Lower lobe of right lung (tissue), 2 donors: Measurements from ENCODE around the gene KRCC1. TPM values are rescaled to one million over a fixed set of nuclear protein-coding genes. Genes with fewer than 3 reads are reported as not detected.

Experiments
- ATAC-seq, 2 donors: fragments of 200-7000 bp; cut with Tn5 transposase; one replicate each; pipeline ENCODE4 v1.9.1; 2020 to 2022; ENCODE audit warnings: mild to moderate bottlenecking in 2 of 2, moderate library complexity in 2 of 2
- DNase-seq: peaks from one replicate; pipeline ENCODE4 v3.0.0-alpha.2; 2020
- H3K27ac ChIP-seq: fragments of 200-600 bp; one replicate; pipeline ENCODE4 v1.8.0; 2022
- H3K27me3 ChIP-seq: fragments of 200-600 bp; one replicate; pipeline ENCODE4 v1.8.0; 2022; ENCODE audit warnings: low read depth
- H3K36me3 ChIP-seq: fragments of 200-600 bp; one replicate; pipeline ENCODE4 v1.8.0; 2022; ENCODE audit warnings: mild to moderate bottlenecking
- H3K4me1 ChIP-seq: fragments of 200-600 bp; one replicate; pipeline ENCODE4 v1.8.0; 2022
- H3K4me3 ChIP-seq: fragments of 200-600 bp; one replicate; pipeline ENCODE4 v1.8.0; 2022; ENCODE audit warnings: mild to moderate bottlenecking
- H3K9me3 ChIP-seq: fragments of 200-600 bp; one replicate; pipeline ENCODE4 v1.8.0; 2022
- CTCF ChIP-seq: fragments of 200-600 bp; IDR thresholded peaks from one replicate; pipeline ENCODE4 v1.8.0; 2022; ENCODE audit warnings: antibody characterized with exemption, mild to moderate bottlenecking
- intact Hi-C: fragments of 100-400 bp; cut with DNase I; formaldehyde crosslinking; loops from one replicate; pipeline ENCODE4 v1.11.0; 2022
- total RNA-seq: library from RNA; stranded (reverse); fragmentation: NEBNext Ultra II Directional; extraction: Animal tissue kit (Norgen Biotek cat#: 25700); gene quantifications from one replicate; pipeline ENCODE4 v1.2.1, GENCODE V29; 2021
- donor health status: DM: no; HTN: yes; CAD: no; lungs with severe emphysema.

The KRCC1 gene
- total RNA-seq, 1 donor from 2014 or later: 24.7 TPM

GRCh38 chr2:88085602-88086001 lies 30.0 kb upstream of the KRCC1 start:
- Histone ChIP-seq H3K36me3 (no peaks in the 10 kb centered on the region), H3K27me3 (no peaks in the 10 kb centered on the region), H3K27ac (no peak overlapping the region), H3K9me3 (no peaks in the 10 kb centered on the region), H3K4me3 (no peak overlapping the region), H3K4me1 (no peaks in the 10 kb centered on the region)
- TF ChIP-seq CTCF: no peak
- no peak for ATAC-seq
- intact Hi-C loops: no loop called here
- no peak for DNase-seq

- TF ChIP-seq CTCF: no peak
- Histone ChIP-seq H3K9me3 (no peaks in the 10 kb centered on the region), H3K36me3 (no peaks in the 10 kb centered on the region), H3K27ac (no peak overlapping the region), H3K27me3 (no peaks in the 10 kb centered on the region), H3K4me1 (no peaks in the 10 kb centered on the region), H3K4me3 (no peak overlapping the region)
- DNase-seq: no peak
- no peak for ATAC-seq
- intact Hi-C loops: no loop called here
Measured at GRCh38 chr2:88085099-88085498, 29.5 kb upstream of the KRCC1 start.

DNA sequence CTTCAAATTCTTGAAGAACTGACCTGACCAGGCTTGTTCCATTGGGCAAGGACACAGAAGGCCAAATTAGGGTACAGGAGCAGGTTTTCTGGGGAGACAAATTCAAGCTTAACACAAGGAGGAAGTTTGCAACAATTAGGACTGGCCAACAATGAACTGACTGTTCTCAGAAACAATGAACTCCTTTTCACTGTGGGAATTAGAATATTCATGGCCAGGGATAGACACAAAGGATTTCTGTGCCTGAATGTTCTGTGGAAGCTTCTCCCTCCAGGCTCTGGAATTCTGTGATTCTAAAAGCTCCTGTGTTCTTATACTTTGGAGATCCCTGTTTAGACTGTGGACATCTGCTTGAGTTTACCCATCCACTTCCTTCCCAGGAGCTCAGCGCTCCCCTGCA lies 27.2 kb upstream of the KRCC1 start:
- no peak overlapping the region for H3K27ac ChIP-seq
- intact Hi-C loops: no loop called here
- H3K4me3 ChIP-seq: no peak overlapping the region
- no peak for TF ChIP-seq CTCF
- no peaks in the 10 kb centered on the region for H3K4me1 ChIP-seq
- no peaks in the 10 kb centered on the region for H3K36me3 ChIP-seq
- H3K27me3 ChIP-seq: no peaks in the 10 kb centered on the region
- ATAC-seq (no peak), DNase-seq (no peak)
- no peaks in the 10 kb centered on the region for H3K9me3 ChIP-seq

- H3K27me3 ChIP-seq: no peaks in the 10 kb centered on the region
- no peaks in the 10 kb centered on the region for H3K36me3 ChIP-seq
- no peak for TF ChIP-seq CTCF
- no peak overlapping the region for H3K4me3 ChIP-seq
- H3K4me1 ChIP-seq: no peaks in the 10 kb centered on the region
- no peaks in the 10 kb centered on the region for H3K9me3 ChIP-seq
- ATAC-seq: peak in 1 of 2 donors; percentile 13
- intact Hi-C loops: no loop called here
- no peak overlapping the region for H3K27ac ChIP-seq
- DNase-seq: no peak
Measured at GRCh38 chr2:88081924-88082608, 26.5 kb upstream of the KRCC1 start.

DNA sequence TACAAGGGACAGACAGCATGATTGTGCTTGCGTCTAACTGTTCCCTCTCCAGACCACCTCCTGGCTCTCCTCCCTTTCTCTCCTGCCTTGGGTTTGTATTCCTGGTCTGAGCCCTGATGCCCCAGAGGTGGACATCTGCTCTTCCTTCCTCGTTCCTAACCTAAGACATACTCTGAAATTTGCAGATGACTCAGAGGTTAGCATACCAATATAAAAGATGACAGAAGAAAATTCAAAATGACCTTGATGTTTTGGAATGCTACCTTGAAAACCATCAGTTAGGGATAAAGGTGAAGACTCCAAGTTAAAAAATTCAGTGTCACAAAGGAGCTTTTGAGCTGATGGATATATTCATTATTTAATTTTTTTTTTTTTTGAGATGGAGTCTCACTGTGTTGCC lies 25.0 kb upstream of the KRCC1 start:
- TF ChIP-seq CTCF: no peak
- H3K36me3 ChIP-seq: no peaks in the 10 kb centered on the region
- H3K4me3 ChIP-seq: no peak overlapping the region
- H3K9me3 ChIP-seq: no peaks in the 10 kb centered on the region
- DNase-seq (no peak), ATAC-seq (no peak)
- no peak overlapping the region for H3K27ac ChIP-seq
- intact Hi-C loops: no loop called here
- H3K27me3 ChIP-seq: no peaks in the 10 kb centered on the region
- no peaks in the 10 kb centered on the region for H3K4me1 ChIP-seq
